ENCODE measurements around the gene CDHR2.

Gene CDHR2, protein sequence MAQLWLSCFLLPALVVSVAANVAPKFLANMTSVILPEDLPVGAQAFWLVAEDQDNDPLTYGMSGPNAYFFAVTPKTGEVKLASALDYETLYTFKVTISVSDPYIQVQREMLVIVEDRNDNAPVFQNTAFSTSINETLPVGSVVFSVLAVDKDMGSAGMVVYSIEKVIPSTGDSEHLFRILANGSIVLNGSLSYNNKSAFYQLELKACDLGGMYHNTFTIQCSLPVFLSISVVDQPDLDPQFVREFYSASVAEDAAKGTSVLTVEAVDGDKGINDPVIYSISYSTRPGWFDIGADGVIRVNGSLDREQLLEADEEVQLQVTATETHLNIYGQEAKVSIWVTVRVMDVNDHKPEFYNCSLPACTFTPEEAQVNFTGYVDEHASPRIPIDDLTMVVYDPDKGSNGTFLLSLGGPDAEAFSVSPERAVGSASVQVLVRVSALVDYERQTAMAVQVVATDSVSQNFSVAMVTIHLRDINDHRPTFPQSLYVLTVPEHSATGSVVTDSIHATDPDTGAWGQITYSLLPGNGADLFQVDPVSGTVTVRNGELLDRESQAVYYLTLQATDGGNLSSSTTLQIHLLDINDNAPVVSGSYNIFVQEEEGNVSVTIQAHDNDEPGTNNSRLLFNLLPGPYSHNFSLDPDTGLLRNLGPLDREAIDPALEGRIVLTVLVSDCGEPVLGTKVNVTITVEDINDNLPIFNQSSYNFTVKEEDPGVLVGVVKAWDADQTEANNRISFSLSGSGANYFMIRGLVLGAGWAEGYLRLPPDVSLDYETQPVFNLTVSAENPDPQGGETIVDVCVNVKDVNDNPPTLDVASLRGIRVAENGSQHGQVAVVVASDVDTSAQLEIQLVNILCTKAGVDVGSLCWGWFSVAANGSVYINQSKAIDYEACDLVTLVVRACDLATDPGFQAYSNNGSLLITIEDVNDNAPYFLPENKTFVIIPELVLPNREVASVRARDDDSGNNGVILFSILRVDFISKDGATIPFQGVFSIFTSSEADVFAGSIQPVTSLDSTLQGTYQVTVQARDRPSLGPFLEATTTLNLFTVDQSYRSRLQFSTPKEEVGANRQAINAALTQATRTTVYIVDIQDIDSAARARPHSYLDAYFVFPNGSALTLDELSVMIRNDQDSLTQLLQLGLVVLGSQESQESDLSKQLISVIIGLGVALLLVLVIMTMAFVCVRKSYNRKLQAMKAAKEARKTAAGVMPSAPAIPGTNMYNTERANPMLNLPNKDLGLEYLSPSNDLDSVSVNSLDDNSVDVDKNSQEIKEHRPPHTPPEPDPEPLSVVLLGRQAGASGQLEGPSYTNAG (N-terminal part only)

DNA sequence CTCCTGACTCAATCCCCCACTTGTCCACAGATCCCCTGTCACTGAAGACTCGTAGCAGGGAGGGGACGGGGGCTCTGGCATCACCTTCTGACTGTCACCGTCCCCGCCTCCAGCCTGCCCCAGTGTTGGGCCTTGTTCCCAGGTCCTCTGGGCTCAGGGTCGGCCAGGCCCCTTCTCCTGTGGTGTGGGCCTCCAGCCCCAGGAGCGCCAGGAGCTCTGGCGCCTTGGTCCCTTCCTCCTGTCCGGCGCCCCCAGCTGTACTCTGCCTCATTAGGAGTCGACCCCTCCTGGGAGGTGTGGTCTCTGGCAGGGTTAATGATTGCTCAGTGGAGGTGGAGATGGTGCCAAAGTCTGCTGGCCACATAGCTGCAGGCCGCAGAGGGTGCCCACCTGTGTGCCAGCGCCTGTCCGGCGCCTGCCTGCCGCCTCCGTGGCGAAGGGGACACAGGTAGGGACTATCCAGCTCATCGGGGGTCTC lies at the start of gene CDHR2:
TSS of gene CDHR2 (plus strand) at position 376 of the 478 bp plus-strand sequence. CDS start 16,011 bp downstream, outside the sequence.
- no peak for DNase-seq (ENCODE audit: low spot score)

DNA sequence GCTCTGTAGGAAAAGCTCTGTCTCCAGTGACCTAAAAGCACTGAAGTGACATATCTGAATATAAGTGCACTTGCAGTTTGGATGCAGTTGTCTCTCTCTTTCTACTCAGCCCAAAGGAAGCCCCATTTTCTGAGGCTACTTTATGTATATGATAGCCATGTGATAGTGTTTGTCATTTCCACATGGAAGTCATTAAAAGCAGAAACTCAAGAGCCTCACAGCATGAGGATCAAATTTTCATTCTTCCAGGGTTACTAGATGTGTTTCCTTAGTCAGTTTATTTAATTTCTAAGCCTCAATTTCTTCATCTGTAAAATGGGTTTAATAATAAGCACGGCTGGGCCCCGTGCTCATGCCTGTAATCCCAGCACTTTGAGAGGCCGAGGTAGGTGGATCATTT lies 48.6 kb upstream of the CDHR2 start:
- DNase-seq (ENCODE audit: low spot score): no peak

DNA sequence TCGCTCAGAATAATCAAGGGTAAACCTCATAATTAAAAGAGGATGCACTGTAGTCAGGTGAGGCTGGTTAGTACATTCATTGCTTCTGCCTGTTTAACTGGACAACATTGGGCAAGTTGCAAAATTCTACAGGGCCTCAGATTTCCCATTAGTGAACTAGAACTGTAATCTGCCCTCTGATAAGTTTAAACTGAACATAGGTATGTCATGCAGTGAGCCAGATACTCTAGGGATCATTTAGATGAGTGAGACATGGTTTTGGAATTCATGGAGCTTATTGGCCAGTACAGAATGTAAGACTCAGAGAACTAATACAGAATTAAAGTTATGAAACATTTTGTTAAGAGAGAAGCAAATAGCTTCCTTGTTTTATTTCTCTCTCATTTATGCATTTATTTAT lies 47.8 kb upstream of the CDHR2 start:
- no peak for DNase-seq (ENCODE audit: low spot score)

DNA sequence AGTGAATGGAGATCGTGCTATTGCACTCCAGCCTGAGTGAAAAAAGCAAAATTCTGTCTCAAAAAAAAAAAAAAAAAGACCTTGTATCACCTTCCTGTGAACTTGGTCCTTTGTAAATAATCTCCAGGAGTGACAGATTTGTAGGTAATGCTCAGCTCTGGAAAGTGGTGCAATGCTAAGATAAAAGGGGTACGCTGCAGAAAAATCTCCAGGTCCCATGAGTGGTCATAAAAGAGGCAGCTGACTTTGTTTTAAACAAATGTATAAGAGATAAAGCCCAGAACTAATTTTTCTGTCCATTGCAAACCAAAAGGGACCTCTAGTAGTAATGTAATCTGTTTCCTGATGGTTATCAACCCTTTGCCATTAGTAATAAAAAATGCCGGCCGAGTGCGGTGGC lies 45.6 kb upstream of the CDHR2 start:
- no peak for DNase-seq (ENCODE audit: low spot score)

DNA sequence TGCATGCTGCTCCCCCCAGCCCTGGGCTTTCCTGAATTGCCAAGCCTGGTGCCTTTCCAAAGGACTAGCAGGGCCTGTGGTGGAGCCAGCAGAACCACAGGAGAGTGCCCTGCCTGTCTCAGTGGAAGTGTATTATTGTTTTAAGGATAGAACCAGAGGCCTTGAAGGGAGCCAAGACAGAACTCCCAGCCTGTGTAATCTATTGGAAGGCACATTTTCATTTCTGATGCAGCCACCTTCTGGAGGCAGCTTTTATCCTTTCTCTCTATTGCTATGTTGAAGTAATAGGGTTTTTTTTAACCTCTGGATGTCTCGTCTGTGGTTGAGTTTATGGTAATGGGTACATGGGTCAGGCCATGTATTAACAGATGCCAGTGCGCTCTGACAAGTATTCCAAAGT lies 41.2 kb upstream of the CDHR2 start:
- no peak for DNase-seq (ENCODE audit: low spot score)

DNA sequence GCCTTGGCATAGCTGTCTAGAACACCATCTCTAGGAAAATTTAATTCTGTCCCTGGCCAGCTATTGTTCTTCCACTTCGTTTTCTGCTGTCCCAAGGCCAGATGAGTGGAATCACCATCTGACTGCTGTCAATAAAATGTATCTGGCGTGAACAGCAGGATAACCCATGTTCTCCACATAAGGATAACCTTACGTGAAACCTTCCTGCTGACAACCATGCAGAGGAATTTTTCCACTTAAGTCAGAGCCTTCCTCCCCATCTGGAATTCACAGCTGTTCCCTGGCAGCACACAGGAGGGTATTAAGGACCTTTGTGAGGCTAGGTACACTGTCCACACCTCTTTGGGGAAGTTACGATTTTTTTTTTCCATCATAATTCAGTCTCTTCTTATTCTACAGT lies 40.5 kb upstream of the CDHR2 start:
- no peak for DNase-seq (ENCODE audit: low spot score)

DNA sequence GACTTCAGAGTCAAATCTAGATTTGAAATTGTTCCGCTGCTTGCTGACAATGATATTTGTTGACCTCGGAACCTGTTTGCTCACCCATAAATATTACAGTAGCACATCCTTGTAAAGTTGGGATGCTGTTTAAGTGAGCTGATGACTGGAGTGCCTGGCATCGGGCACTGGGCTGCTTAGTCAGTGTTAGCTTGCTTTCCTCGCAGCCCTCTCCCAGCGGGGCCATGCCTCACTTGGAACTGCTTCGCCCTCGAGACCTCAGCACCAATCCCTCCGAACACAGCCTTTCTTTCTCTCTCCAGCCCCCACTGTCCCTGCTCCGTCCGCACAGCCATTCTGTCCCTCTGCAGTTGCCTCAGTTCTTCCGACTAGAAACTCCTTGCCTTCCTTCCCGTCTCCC lies 35.4 kb upstream of the CDHR2 start:
- no peak for DNase-seq (ENCODE audit: low spot score)

DNA sequence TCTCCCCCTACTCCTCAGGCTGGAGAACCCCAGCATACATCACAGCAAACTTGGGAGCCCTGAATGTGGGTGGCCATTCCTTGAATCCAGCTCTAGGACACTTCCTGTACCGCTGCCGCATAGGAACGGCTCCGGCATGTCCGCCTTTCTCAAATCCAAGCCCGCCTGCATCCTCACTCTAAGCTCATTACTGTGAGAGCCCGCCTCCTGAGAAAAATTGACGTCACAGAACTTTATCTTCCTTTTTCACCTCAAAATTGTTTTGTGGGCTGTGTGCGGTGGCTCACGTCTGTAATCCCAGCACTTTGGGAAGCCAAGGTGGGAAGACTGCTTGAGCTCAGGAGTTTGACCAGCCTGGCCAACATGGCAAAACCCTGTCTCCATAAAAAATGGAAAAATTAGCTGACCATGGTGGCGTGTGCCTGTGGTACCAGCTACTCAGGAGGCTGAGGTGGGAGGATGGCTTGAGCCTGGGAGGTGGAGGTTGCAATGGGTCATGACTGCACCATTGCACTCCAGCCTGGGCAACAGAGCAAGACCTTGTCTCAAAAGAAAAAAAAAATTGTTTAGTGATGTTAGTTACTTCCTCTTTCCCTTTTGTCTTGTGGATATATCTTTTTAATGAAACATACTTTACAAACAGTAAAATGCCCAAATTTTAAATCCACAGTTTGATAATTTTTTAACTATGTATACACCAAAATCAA lies 34.7 kb upstream of the CDHR2 start:
- no peak for DNase-seq (ENCODE audit: low spot score)

DNA sequence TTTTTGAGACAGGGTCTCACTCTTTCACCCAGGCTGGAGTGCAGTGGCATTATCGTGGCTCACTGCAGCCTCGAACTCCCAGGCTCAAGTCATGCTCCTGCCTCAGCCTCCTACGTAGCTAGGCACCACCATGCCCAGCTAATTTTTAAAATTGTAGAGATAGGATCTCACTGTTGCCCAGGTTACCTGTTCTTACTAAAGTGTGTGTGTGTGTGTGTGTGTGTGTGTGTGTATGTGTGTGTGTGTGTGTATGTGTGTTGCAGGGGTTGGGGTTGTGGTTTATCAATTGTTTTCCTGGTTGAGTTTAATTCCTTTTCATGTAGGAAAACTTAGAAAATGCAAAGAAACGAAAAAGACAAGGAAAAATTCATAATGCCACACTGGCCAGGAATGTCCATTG lies 33.7 kb upstream of the CDHR2 start:
- no peak for DNase-seq (ENCODE audit: low spot score)

DNA sequence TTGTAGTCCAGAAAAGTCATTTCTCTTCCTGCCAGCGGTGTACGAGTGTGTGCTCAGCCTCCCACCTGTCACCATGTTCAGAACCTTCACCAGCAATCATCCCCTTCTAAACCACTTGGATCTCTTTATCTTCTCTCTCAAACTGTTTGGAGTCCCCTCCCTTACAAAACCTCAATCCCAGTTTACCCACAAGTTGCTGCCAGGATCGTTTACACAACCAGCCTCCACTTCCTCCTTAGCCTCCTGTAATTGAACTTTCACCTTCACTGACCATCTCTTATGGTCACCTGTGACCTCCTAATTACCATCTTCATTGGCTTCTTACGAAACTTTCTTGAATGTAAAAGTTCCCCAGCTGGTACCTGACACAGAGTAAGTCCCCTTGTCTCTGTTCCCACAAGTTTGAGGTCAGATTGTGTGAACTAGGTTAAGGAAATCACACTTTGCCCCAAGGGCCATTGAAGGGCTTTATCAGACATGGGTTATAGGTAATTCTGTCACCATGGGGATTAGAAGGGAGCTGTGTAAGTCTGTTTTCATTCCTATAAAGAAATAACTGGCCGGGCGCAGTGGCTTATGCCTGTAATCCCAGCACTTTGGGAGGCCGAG lies 32.0 kb upstream of the CDHR2 start:
- DNase-seq (ENCODE audit: low spot score): no peak

DNA sequence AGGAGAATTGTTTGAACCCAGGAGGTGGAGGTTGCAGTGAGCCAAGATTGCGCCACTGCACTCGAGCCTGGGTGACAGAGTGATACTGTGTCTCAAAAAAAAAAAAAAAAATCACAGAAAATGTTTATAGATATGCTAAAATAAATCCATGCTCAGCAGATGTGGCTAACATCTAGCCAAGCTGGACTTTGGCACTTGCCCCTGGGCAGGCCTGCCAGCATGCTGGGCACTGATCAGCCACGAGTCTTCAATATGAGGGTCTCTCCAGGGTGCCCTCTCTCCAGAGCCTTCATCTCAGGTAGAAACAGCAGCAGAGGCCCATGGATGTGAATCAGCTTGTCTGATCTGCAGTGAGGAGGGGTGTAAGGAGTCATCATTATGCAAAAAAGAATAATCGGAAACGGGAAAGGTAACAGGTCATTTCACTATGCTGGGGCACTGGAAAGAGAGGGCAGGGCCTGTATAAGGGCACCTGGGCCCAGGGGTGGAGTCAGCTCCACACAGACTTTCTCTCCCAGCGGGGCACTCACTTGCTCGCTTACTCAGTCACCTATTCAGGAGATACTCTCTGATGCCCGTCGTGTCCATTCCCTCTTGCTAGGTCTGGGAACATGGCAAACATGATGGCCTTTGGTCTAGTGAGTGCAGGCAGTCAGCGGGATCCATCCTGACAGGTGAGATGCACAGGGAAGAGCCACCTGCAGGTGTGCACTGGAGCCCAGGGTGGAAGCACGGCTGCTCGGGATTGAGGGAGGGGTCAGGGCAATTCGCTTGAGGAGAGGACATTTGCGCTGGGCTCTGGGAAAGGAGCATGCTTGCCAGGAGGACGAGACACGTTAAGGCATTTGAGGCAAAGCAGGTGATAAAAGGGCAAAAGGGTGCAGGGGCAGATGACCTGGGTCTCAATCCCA lies 29.1 kb upstream of the CDHR2 start:
- DNase-seq (ENCODE audit: low spot score): no peak

DNA sequence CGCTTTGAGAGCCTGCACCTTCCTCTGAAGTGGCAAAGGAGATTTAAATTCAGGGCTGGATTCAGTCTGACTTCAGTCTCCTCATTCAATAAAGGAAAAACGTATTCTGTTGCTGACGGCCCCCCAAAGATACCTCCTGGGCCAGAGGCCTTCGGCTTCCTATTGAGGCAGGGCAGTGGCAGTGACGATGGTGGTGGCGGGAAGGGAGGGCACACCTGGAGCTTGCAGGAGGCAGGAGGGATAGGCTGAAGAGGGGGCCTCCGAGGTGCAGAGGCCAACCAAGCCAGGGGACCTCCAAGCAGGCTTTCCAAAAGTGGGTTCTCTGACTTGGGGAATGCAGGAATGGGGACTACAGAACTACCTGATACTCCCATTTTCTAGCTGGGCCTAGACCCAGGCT lies 27.9 kb upstream of the CDHR2 start:
- DNase-seq (ENCODE audit: low spot score): no peak

DNA sequence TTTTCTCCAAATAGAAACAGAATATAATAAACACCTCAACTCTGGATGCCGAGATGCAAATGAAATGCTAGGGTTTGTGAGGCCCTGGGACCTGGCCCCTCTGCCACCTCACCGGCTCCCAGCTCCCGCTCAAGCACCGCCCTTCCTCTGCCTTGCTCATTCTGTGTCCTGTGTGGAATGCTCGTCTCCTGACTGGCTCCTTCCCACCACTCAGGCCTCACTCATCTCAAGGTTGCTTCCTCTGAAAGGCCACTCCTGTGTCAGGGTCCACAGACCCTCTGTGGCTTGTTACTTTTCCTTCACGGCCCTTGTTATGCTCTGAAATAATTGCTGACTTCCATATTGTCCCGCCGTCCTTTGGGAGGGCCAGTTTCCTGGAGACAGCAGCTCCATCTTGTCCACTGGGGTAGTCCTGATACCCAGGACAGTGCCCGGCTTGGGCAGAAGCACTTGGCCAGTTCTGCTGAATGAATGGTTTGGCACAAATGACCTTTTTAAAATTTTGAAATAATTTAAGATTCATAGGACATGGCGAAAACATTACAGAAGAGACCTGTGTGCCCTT lies 27.4 kb upstream of the CDHR2 start:
- no peak for DNase-seq (ENCODE audit: low spot score)

DNA sequence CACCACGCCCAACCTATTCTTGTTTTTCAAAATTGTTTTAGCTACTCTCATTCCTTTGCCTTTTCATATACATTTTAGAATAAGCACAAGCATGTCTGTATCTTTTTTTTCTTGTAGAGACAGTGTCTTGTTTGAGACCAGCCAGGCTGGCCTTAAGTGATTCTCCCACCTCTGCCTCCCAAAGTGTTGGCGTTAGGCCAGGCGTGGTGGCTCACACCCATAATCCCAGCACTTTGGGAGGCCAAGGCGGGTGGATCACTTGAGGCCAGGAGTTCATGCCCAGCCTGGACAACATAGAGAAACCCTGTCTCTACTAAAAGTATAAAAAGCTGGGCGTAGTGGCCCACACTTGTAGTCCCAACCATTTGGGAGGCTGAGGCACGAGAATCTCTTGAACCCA lies 25.0 kb upstream of the CDHR2 start:
- no peak for DNase-seq (ENCODE audit: low spot score)

DNA sequence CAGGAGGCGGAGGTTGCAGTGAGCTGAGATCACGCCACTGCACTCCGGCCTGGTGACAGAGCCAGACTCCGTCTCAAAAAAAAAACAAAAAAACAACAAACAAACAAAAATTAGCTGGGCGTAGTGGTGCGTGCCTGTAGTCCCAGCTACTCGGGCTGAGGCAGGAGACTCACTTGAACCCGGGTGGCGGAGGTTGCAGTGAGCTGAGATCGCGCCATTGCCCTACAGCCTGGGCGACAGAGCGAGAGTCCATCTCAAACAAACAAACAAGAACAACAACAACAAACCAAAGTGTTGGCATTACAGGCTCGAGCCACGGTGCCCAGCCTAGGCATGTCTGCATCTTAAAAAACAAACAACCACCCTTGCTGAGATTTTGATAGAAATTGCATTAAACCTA lies 24.2 kb upstream of the CDHR2 start:
- no peak for DNase-seq (ENCODE audit: low spot score)

DNA sequence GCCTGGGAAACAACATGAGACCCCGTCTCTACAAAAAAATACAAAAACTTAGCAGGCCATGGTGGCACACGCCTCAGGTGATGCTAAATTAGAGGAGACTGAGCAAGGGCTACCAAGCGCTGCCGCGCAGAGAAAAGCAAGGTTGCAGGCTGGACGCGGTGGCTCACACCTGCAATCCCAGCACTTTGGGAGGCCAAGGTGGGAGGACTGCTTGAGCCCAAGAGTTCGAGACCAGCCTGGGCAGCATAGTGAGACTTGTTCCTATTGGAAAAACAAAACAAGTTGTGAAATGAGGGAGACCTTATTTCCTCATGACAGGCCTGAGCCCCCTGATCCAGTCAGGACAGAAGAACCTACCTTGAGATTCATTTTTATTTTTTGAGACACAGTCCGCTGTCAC lies 23.5 kb upstream of the CDHR2 start:
- no peak for DNase-seq (ENCODE audit: low spot score)

DNA sequence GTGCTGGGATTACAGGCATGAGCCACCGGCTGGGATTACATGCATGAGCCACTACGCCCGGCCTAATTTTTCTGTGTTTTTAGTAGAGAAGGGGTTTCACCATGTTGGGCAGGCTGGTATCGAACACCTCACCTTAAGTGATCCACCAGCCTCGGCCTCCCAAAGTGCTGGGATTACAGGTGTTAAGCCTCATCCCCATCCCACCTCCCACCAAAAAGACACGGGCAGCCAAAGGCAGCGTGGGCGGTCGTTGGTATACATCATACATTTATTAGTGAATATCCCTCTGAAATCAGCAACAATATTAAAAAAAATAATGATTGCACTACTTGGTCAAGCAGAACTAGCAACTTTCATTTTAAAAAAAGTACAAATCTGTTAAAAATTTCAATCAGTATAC lies 22.7 kb upstream of the CDHR2 start:
- DNase-seq (ENCODE audit: low spot score): no peak

DNA sequence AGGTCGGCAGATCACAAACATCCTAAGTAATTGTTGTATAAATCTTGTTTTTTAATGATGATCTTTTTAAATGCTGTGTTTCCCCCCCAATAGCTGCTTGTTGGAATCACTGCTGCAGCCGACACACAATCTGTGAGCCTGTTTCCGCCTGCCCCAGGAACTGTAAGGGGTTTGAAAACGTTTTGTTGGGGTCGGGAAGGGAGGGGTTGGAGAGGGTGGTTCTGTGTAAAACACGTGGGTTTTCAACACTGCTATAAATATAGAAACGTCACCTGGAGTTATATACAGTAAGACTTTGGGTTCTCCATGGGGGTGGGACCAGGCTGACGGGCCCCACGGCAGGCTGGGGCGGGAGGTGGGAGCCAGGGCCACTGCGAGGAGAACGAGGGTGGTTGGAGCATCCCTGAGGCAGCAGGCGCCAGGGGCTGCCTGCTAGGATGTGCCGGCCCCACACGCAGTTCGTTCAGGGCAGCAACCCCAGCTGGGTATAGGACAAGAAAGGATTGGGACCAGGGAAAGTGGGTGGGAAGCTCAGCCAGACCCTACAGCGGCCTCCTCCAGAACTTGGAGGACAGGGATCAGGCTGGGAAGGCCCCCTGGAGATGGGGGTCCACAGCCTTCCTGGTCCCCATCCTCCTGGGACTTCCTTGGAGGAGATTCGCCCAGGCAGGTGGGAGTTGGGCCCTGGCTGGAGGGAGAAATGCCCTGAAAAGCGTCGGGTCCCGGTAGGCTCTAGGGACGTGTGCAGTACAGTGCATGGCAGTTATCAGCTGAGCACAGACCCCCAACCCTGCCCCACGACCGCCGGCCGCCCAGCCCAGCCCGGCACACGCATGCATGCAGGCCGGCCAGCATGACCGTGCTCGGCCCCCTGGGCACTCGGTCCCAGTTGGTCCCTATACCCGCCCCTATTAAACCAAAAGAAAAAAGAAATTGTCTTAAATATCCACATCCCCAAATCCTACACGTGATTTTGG lies 21.6 kb upstream of the CDHR2 start:
- DNase-seq (ENCODE audit: low spot score): no peak

DNA sequence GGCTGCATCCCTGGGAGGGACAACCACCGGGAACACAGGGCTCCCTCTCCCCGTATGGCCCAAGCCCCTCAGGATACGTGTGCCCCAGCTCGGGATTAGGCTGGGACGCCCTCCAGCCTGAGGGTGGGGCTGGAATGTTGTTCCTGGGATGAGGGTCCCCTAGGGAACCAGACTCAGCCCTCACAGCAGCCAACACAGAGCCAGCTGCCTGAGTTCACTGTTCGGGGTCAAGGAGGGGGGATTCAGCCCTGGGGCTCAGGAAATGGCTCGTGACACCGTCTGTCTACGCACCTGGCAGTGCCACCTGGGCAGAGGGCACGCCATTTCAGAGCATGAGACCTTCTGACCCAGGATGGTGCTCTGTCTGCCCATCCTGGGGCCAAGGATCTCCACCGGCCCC lies 20.8 kb upstream of the CDHR2 start:
- peak; percentile 66 for DNase-seq (ENCODE audit: low spot score)
